Adrenal gland (tissue), 12 donors: ENCODE measurements around the gene ADAMTS9. TPM values are rescaled to one million over a fixed set of nuclear protein-coding genes. Genes with fewer than 3 reads are reported as not detected.

Source experiments
- DNase-seq, 7 donors: peaks; one replicate each; pipeline ENCODE4 v3.0.0-alpha.2; 2019 to 2020
- H3K27ac ChIP-seq, 5 donors: fragments of 200-600 bp; sonication (generic) in 4 of 5; 1 replicate in 3 of 5; 2 replicates in 2 of 5; pipeline versions ENCODE4 v1.5.1 to v1.8.0; 2016 to 2020; ENCODE audit warnings: mild to moderate bottlenecking in 1 of 5
- H3K27me3 ChIP-seq: fragments of 200-600 bp; 2 replicates; pipeline ENCODE4 v1.8.0; 2021
- H3K36me3 ChIP-seq, 2 donors: fragments of 200-600 bp; replicated peaks in 1 of 2; 1 replicate in 1 of 2; 2 replicates in 1 of 2; pipeline versions ENCODE4 v1.5.1 to v1.8.0; 2018 to 2022
- H3K4me1 ChIP-seq, 2 donors: fragments of 200-600 bp; replicated peaks in 1 of 2; 1 replicate in 1 of 2; 2 replicates in 1 of 2; pipeline versions ENCODE4 v1.5.1 to v1.8.0; 2018 to 2021
- H3K4me3 ChIP-seq, 4 donors: fragments of 200-600 bp; sonication (generic) in 3 of 4; one replicate each; pipeline ENCODE4 v1.5.1; 2016 to 2018
- H3K9me3 ChIP-seq, 3 donors: fragments of 200-600 bp; sonication (generic) in 1 of 3; replicated peaks in 1 of 3; 1 replicate in 2 of 3; 2 replicates in 1 of 3; pipeline versions ENCODE4 v1.5.1 to v1.8.0; 2016 to 2021
- POLR2A ChIP-seq, 2 donors: fragments of 450-650 bp; IDR thresholded peaks; one replicate each; pipeline ENCODE4 v1.6.1; 2017; ENCODE audit warnings: antibody characterized with exemption in 2 of 2, mild to moderate bottlenecking in 2 of 2, moderate library complexity in 1 of 2
- WGBS, 4 donors: extraction: QIAGEN DNeasy Blood & Tissue Kit in 2 of 4; methylation state at CpG; one replicate each; pipeline versions ENCODE4 v1.1.5 to v1.1.7; 2013 to 2017; 5-methylcytosine and 5-hydroxymethylcytosine counted together
- intact Hi-C, 2 donors: fragments of 100-400 bp; cut with DNase I; formaldehyde crosslinking; loops; one replicate each; pipeline versions ENCODE4 v1.14.1 to v1.15.0; 2022 to 2023
- polyA plus RNA-seq, 3 donors: library from polyadenylated mRNA; stranded (reverse); fragments of 200-250 nt in 2 of 3; fragments of 350-450 nt in 1 of 3; fragmentation: Illumina TruSeq in 1 of 3; extraction: RNeasy Lipid Tissue Mini Kit (QIAGEN cat#74804) in 1 of 3; gene quantifications; one replicate each; pipeline ENCODE4 v1.2.3, GENCODE V29; 2013 to 2014
- total RNA-seq, 9 donors: library from RNA; depleted of rRNA in 4 of 9; stranded (reverse); fragments of >200 nt in 4 of 9; fragments of 120-200 nt in 1 of 9; fragmentation: NEBNext Ultra II Directional in 1 of 9; extraction: Animal tissue kit (Norgen Biotek cat#: 25700) in 1 of 9; gene quantifications; one replicate each; pipeline versions ENCODE4 v1.1.0 to v1.2.4, GENCODE V29; 2013 to 2023
- TF ChIP-seq, protein P1 (sequence below), 6 experiments: fragments of 450-650 bp in 4 of 6; fragments of 200-600 bp in 2 of 6; sonication (generic) in 1 of 6; IDR thresholded peaks; 1 replicate in 5 of 6; 2 replicates in 1 of 6; pipeline versions ENCODE4 v1.5.1 to v1.8.0; 2016 to 2021; ENCODE audit warnings: antibody characterized with exemption in 6 of 6, mild to moderate bottlenecking in 2 of 6, moderate library complexity in 1 of 6
- donor health status: healthy with polysubstance abuse.
- donor health status: Bipolar disorder and iron deficiency.
- donor health status: DM: yes; HTN: yes; CAD: no.
- donor health status: DM: no; HTN: no; CAD: no.
- donor health status: DM: no; HTN: no; CAD: no.
- donor health status: DM: yes; HTN: yes; CAD: no.

ADAMTS9 gene
- total and polyA plus RNA-seq, 12 donors = 5.1 to 51.2 (median 22.0) TPM

DNA sequence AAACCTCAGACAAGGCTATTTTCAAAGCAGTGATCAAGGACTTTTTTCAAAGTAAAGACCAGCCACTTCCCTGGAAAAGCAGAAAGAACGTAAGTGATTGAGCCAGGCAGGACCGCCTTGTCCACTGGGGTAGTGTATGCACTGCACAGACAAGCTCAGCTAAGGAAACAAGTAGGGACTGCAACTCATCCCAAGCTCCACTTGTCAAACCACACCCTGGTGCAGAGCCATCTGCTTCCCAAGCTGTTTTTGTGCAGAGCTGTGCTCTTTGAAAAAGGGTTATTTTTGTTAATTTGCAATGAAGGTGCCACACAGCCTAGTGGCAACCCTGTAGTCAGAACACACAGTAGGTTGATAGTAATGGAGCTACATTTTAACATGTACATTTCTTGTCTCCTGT, 193.3 kb downstream of the ADAMTS9 start:
- no peak for DNase-seq
- Histone ChIP-seq H3K4me3 (no peak overlapping the region), H3K9me3 (no peaks in the 10 kb centered on the region), H3K27ac (no peak overlapping the region), H3K4me1 (no peaks in the 10 kb centered on the region), H3K36me3 (no peaks in the 10 kb centered on the region), H3K27me3 (no peaks in the 10 kb centered on the region)
- TF ChIP-seq POLR2A (IDR thresholded peaks at IDR 0.05) = no peak
- intact Hi-C loops = no loop called here
- 88 to 96% (median 90%) methylated on average over 2 of the region's 2 CpGs for WGBS, 4 donors

DNA sequence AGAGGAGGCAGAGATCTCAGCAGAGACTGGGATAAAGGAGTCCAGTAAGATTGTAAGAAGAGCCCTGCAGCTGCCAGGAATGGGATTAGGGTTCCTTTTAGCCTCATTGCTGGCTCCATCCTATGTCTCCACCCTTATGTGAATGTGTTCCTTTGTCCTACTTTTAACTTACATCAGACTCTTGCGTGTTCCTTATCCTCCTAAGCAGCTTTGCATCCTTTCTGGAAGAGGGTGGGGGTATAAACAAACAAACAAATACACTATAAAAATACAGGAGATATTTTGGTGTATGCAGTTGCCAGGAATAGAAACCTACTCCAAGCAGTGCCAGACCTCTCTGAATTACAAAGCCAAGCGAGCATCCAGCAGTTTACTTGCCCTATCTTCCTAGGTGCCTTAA, 194.7 kb downstream of the ADAMTS9 start:
- Histone ChIP-seq H3K4me3 (no peak overlapping the region), H3K27ac (no peak overlapping the region), H3K27me3 (no peaks in the 10 kb centered on the region), H3K9me3 (no peaks in the 10 kb centered on the region), H3K36me3 (no peaks in the 10 kb centered on the region), H3K4me1 (no peaks in the 10 kb centered on the region)
- intact Hi-C loops = no loop called here
- WGBS, 4 donors = 83 to 92% (median 86%) methylated on average over 2 of the region's 2 CpGs
- no peak for TF ChIP-seq POLR2A (IDR thresholded peaks at IDR 0.05)
- TF ChIP-seq, protein P1, sequence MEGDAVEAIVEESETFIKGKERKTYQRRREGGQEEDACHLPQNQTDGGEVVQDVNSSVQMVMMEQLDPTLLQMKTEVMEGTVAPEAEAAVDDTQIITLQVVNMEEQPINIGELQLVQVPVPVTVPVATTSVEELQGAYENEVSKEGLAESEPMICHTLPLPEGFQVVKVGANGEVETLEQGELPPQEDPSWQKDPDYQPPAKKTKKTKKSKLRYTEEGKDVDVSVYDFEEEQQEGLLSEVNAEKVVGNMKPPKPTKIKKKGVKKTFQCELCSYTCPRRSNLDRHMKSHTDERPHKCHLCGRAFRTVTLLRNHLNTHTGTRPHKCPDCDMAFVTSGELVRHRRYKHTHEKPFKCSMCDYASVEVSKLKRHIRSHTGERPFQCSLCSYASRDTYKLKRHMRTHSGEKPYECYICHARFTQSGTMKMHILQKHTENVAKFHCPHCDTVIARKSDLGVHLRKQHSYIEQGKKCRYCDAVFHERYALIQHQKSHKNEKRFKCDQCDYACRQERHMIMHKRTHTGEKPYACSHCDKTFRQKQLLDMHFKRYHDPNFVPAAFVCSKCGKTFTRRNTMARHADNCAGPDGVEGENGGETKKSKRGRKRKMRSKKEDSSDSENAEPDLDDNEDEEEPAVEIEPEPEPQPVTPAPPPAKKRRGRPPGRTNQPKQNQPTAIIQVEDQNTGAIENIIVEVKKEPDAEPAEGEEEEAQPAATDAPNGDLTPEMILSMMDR (IDR thresholded peaks at IDR 0.05) = no peak
- DNase-seq = no peak

DNA sequence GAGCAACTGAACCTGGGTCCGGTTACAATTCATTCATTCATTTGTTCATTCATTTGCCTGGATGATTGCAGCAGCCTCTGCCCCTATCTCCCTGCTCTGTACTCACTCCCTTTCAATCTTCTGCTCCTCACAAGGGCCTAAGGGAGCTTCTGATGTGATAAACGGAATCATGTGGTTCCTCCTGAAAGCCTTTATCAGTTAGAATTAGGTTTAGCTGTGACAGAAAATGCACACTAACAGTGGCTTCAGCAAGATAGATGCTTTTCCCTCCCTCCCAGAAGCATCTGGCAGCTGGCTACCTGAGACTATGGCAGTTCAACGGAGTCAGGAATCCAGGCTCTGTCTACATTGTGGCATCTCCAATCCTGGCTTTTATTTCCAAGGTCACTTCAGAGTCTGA, 196.0 kb downstream of the ADAMTS9 start:
- H3K4me3 ChIP-seq = no peak overlapping the region
- DNase-seq = no peak
- intact Hi-C loops = no loop called here
- WGBS, 4 donors = 77 to 85% (median 81%) methylated on average over 3 of the region's 3 CpGs
- H3K36me3 ChIP-seq = no peaks in the 10 kb centered on the region
- H3K4me1 ChIP-seq = no peaks in the 10 kb centered on the region
- H3K27me3 ChIP-seq = no peaks in the 10 kb centered on the region
- TF ChIP-seq, protein P1 (IDR thresholded peaks at IDR 0.05) = no peak
- H3K27ac ChIP-seq = no peak overlapping the region
- no peaks in the 10 kb centered on the region for H3K9me3 ChIP-seq

DNA sequence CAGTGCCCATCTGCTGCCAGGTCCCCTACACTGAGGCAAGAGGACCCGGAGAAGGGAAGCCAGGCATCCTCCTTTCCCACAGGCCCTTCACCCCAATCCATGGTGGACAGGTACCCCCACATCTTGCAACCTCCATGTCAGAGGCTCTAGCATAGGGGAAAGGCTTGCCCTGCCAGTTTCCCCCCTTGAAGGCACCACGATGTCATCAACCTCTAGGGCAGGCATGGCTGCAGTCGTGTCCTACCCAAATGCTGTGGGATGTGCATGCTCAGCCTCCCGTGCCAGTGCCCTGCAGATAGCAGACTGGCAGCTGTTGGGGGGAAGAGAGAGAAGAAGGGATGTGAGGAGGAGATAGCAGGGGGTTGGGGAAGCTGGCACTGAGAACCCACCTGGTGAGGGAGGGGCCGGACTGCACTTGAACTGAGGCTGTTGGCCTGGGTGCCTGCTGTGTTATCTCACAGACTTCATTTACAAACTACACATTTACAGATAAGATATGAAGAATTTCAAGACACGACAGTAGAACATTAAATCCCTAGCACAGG, 197.5 kb downstream of the ADAMTS9 start:
- TF ChIP-seq POLR2A (IDR thresholded peaks at IDR 0.05) = no peak
- TF ChIP-seq, protein P1 (IDR thresholded peaks at IDR 0.05) = no peak
- no peak overlapping the region for H3K4me3 ChIP-seq
- H3K36me3 ChIP-seq = no peaks in the 10 kb centered on the region
- H3K4me1 ChIP-seq = no peaks in the 10 kb centered on the region
- 85 to 92% (median 87%) methylated on average over 5 to 6 of the region's 6 CpGs for WGBS, 4 donors
- H3K9me3 ChIP-seq = no peaks in the 10 kb centered on the region
- no peak overlapping the region for H3K27ac ChIP-seq
- intact Hi-C loops = no loop called here
- H3K27me3 ChIP-seq = no peaks in the 10 kb centered on the region
- DNase-seq = no peak

DNA sequence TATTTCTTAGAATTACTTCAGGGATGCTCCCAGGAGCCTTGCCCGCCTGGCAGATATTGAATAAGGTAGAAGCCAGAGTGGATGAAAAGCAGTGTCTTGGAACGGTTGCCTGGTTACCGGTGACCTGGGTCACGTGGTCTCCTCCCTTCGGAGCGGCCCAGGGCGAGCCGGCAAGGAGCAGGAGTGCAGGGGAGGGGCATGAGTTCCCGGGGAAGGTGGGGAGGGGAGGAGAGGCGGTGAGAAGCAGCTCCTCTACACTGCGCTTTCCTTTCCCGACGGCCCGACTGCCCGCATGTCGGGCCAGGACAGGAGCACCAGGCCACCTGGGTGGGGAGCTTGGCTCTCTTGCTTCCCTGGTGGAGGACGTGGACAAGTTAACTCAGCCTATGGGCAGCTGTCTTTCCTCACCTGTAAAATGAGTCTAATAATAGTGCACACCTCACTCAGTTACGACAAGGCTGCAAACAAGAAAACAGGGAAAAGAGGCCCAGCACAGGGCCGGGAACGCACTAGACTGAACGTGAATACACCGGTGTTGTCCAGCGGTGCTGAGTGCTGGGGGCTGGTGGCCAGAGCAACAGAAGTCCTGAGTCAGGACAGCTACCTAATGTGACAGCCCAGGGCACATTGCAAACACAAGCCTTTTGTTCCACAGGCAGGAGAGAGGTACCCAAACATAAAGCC, 198.3 kb downstream of the ADAMTS9 start:
- Histone ChIP-seq H3K36me3 (no peaks in the 10 kb centered on the region), H3K27me3 (no peaks in the 10 kb centered on the region), H3K27ac (no peak overlapping the region), H3K9me3 (no peaks in the 10 kb centered on the region), H3K4me3 (peak overlapping the region in 1 of 4 donors; percentile 29), H3K4me1 (no peaks in the 10 kb centered on the region)
- peak in 6 of 7 donors; percentile 18 to 74 (median 37) for DNase-seq
- WGBS, 4 donors = 26 to 74% (median 32%) methylated on average over 8 to 23 of the region's 23 CpGs
- intact Hi-C loops = no loop called here
- TF ChIP-seq POLR2A (IDR thresholded peaks at IDR 0.05) = no peak
- TF ChIP-seq, protein P1 (IDR thresholded peaks at IDR 0.05) = no peak
